ENCODE measurements around the gene APBA2. TPM values are rescaled to one million over a fixed set of nuclear protein-coding genes. Genes with fewer than 3 reads are reported as not detected.

The APBA2 gene
- total and polyA plus RNA-seq, 7 donors: 0.46 to 10.7 (median 1.5) TPM

GRCh38 chr15:28890711-28891495, 5.1 kb downstream of the APBA2 start:
- WGBS, 2 donors: 73 to 78% methylated on average over 15 of the region's 15 CpGs
- no peak for TF ChIP-seq EP300 (IDR thresholded peaks at IDR 0.05)
- no peak for TF ChIP-seq CTCF (IDR thresholded peaks at IDR 0.05)
- no peak for TF ChIP-seq POLR2A (IDR thresholded peaks at IDR 0.05)
- no peak for TF ChIP-seq POLR2AphosphoS5 (IDR thresholded peaks at IDR 0.05)

GRCh38 chr15:28891588-28891987, 5.8 kb downstream of the APBA2 start:
- Histone ChIP-seq H3K4me1 (peaks cover 0 to 4% (median 3%) of the 10 kb centered on the region in 4 donors), H3K27ac (no peak overlapping the region), H3K9me3 (no peaks in the 10 kb centered on the region), H3K27me3 (peaks cover 2 to 13% (median 11%) of the 10 kb centered on the region in 3 donors), H3K36me3 (no peaks in the 10 kb centered on the region), H3K4me3 (no peak overlapping the region)
- intact Hi-C loops (cut with DNase I): no loop called here
- 86 to 92% methylated on average over 6 of the region's 6 CpGs for WGBS, 2 donors
- TF ChIP-seq POLR2A (IDR thresholded peaks at IDR 0.05): no peak
- no peak for TF ChIP-seq POLR2AphosphoS5 (IDR thresholded peaks at IDR 0.05)
- TF ChIP-seq EP300 (IDR thresholded peaks at IDR 0.05): no peak
- TF ChIP-seq CTCF (IDR thresholded peaks at IDR 0.05): no peak
- no peak for DNase-seq

More at GRCh38 chr15:28890711-28891495, 5.1 kb downstream of the APBA2 start:
- no peak overlapping the region for H3K4me3 ChIP-seq
- peaks cover 9 to 20% (median 18%) of the 10 kb centered on the region in 3 donors for H3K27me3 ChIP-seq
- no peak overlapping the region for H3K27ac ChIP-seq
- intact Hi-C loops (cut with DNase I): no loop called here
- DNase-seq: no peak
- no peaks in the 10 kb centered on the region for H3K9me3 ChIP-seq
- no peaks in the 10 kb centered on the region for H3K36me3 ChIP-seq
- peaks cover 0 to 10% (median 8%) of the 10 kb centered on the region in 4 donors for H3K4me1 ChIP-seq

- TF ChIP-seq CTCF (IDR thresholded peaks at IDR 0.05) (no peak), POLR2AphosphoS5 (IDR thresholded peaks at IDR 0.05) (no peak), POLR2A (IDR thresholded peaks at IDR 0.05) (no peak), EP300 (IDR thresholded peaks at IDR 0.05) (no peak)
- WGBS, 2 donors: 58 to 59% methylated on average over 12 of the region's 12 CpGs
Observed at GRCh38 chr15:28892789-28893610, 7.2 kb downstream of the APBA2 start.

GRCh38 chr15:28894631-28895030, 8.9 kb downstream of the APBA2 start:
- Histone ChIP-seq H3K27ac (no peak overlapping the region), H3K4me3 (no peak overlapping the region), H3K9me3 (no peaks in the 10 kb centered on the region), H3K36me3 (no peaks in the 10 kb centered on the region), H3K27me3 (no peaks in the 10 kb centered on the region), H3K4me1 (no peaks in the 10 kb centered on the region)
- WGBS, 2 donors: 84 to 92% methylated on average over 13 of the region's 13 CpGs
- intact Hi-C loops (cut with DNase I): no loop called here
- DNase-seq: peak; percentile 40
- TF ChIP-seq EP300 (IDR thresholded peaks at IDR 0.05): no peak
- TF ChIP-seq POLR2A (IDR thresholded peaks at IDR 0.05): no peak
- TF ChIP-seq CTCF (IDR thresholded peaks at IDR 0.05): no peak
- no peak for TF ChIP-seq POLR2AphosphoS5 (IDR thresholded peaks at IDR 0.05)

More at GRCh38 chr15:28892789-28893610, 7.2 kb downstream of the APBA2 start:
- Histone ChIP-seq H3K36me3 (no peaks in the 10 kb centered on the region), H3K27ac (no peak overlapping the region), H3K27me3 (no peaks in the 10 kb centered on the region), H3K4me3 (no peak overlapping the region), H3K4me1 (no peaks in the 10 kb centered on the region), H3K9me3 (no peaks in the 10 kb centered on the region)
- DNase-seq: no peak
- intact Hi-C loops (cut with DNase I): no loop called here

All from sigmoid colon (tissue), 7 donors.